GM19452 (cell line): ENCODE results near the gene METTL8.

ENCODE experiments used
- ATAC-seq: cut with Tn5 transposase; IDR thresholded peaks from one replicate; pipeline ENCODE4 v1.9.1; 2021; ENCODE audit not compliant: unreplicated experiment

METTL8 gene

DNA sequence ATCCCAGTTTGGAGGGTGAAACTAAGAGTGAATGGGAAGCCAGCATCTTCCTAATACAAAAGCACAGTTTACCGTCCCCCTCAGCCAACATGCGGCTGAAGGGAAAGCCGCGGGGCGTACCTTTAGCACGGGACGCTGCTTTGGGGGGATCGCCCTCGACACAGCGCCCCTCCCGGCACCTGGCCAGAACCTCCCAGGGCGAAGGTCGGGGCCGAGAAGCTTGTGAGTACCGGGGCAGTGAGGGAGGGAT is at the start of gene METTL8:
Gene METTL8 (minus strand): TSS at position 228 of the 250 bp plus-strand sequence. CDS start 41,805 bp downstream, outside the sequence.
- ATAC-seq, result no peak

- no peak for ATAC-seq
These were observed 49.1 kb upstream of the METTL8 start for GRCh38 chr2:171482877-171483276.

DNA sequence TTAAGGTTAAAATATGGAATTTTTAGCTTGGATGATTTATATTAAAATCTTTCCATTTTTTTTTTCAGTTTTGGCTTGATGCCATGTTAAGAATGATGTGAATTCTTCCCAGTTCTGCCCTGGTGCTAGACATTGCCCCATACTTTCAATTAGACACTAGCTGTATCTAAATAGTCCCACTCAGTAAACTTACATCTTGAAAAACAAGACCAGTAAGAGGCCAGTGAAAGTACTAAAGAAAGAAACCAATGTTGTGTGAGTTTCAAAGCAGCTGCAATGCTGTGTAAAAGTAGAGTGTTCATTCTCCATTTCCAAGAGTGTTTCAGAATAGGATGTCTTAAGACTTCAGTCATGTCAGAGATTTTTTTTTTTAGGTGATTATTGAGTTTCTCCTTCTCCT is 48.5 kb upstream of the METTL8 start:
- no peak for ATAC-seq

- no peak for ATAC-seq
These were observed 47.1 kb upstream of the METTL8 start for GRCh38 chr2:171480908-171481307.

GRCh38 chr2:171479154-171479814 is 45.5 kb upstream of the METTL8 start:
- ATAC-seq, result no peak

GRCh38 chr2:171478345-171478744 is 44.6 kb upstream of the METTL8 start:
- ATAC-seq, result no peak

DNA sequence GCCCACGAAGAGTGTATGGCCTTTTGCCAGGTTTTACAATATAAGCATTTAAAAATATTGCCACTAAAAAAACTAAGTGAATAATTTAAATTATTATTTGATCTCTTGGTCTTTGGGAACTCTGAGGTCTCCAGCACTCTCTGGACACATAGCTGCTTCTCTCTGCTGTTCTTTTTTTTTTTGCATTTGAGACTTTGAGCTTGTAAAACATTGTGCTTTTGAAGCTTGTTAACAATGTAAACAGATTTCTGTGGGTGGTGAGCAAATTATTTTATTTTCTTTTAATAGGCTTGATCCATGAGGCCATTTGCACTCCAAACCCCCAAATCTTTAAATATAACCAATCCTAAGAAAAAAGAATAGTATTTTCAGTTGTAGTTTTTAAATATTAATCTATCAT is 42.2 kb upstream of the METTL8 start:
- ATAC-seq, result no peak

- no peak for ATAC-seq
These were observed 36.3 kb upstream of the METTL8 start for GRCh38 chr2:171470129-171470528.

GRCh38 chr2:171469176-171469575 is 35.4 kb upstream of the METTL8 start:
- no peak for ATAC-seq

- ATAC-seq, result no peak
These were observed 26.7 kb upstream of the METTL8 start for GRCh38 chr2:171460537-171460936.

- ATAC-seq, result no peak
These were observed 25.7 kb upstream of the METTL8 start for GRCh38 chr2:171459498-171459897.

DNA sequence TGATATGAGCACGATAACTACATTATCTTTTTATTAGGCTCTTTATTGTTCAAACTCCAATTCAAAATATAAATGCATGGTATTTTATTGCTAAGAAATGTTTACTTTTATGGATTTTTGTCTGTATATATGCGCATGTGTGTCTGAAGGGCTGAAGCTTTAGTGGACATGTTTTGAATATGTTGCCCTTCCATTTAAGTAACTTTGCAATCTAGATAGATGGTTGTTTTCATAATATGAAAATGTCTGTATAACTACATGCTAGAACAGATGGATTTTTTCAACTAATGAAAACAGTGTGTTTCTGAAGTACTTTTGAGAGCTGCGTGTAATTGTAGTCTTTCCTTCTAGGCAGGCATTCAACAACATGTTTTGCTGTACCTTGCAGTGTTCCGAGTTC is 19.0 kb upstream of the METTL8 start:
- ATAC-seq, result no peak

DNA sequence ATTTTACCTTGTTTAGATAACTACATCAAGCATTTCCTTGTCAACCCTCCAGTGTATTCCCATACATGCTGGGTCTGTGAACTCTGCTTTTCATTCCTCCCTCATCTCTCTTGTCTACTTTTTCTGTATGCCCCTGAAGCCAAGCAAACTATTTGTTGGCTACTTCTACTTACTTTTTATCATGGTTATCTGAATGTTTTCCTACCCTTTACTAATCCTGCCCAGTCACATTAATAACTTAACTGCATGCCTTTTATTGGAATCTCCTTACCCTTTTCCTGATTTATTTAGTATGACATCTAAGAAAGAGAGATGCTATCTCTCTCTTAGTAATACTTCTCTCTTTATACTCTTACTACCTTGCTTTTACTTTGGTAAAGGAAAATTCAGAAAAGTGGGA is 17.3 kb upstream of the METTL8 start:
- no peak for ATAC-seq

DNA sequence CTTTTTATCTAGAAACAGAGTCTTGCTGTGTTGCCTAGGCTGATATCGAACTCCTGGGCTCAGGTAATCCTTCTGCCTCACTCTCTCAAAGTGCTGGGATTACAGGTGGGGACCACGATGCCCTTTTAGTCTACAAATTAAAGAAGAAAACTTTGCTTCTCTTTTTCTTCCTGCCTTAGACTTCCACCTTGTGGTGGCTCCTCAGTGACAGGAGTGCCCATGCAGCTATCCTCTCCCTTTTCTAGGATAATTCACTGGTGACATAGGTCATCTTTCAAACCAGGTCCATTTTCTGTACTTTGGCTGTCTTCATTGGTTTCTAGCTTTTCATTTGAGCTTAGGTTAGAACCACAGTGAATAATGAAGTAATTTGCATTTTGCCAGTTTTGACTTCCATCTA is 13.9 kb upstream of the METTL8 start:
- ATAC-seq, result no peak

DNA sequence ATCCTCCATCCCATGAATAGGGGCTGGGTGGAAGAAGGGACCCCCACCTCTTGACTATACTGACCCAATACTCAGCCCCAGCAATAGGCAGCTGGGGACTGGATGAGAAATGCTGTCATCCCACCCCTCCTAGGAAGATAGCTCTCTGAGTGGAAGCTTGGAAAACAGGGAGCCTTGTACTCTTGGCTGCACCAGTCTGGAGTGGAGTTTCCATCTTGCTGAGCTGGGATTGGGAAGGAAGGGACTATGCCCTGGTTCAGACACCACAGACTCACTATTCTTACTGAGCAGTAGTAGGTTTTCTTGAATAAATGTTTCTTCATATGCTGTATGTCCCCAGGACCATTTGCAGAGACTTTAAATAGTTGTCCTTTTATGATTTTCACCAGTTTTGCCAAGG is 7.7 kb upstream of the METTL8 start:
- ATAC-seq, result no peak

- ATAC-seq, result no peak
These were observed 2.5 kb upstream of the METTL8 start for GRCh38 chr2:171436307-171436706.

- peak; percentile 91 for ATAC-seq
These were observed 511 bp upstream of the METTL8 start, which contains the start of gene DCAF17 for GRCh38 chr2:171434013-171434989. TSS of gene DCAF17 (plus strand) at chr2:171434226. CDS start at chr2:171434578, 352 bp downstream.

GRCh38 chr2:171432969-171433762 is 624 bp downstream of the METTL8 start:
- ATAC-seq, result no peak

GRCh38 chr2:171432206-171432968 is 1.4 kb downstream of the METTL8 start:
- no peak for ATAC-seq

- ATAC-seq, result no peak
These were observed 2.1 kb downstream of the METTL8 start for GRCh38 chr2:171431677-171432167.
